Embryonic facial prominence (tissue), 1 donor: Measurements from ENCODE around the gene KLHDC7B.
"Not testable (repeated sequence)": the region's sequence is repeated elsewhere in the genome, so short reads cannot be mapped to it uniquely, and the experiment has no call there.

Experiments
- DNase-seq: peaks from one replicate; pipeline ENCODE4 v3.0.0-alpha.2; 2016; ENCODE audit errors: extremely low spot score

KLHDC7B gene

DNA sequence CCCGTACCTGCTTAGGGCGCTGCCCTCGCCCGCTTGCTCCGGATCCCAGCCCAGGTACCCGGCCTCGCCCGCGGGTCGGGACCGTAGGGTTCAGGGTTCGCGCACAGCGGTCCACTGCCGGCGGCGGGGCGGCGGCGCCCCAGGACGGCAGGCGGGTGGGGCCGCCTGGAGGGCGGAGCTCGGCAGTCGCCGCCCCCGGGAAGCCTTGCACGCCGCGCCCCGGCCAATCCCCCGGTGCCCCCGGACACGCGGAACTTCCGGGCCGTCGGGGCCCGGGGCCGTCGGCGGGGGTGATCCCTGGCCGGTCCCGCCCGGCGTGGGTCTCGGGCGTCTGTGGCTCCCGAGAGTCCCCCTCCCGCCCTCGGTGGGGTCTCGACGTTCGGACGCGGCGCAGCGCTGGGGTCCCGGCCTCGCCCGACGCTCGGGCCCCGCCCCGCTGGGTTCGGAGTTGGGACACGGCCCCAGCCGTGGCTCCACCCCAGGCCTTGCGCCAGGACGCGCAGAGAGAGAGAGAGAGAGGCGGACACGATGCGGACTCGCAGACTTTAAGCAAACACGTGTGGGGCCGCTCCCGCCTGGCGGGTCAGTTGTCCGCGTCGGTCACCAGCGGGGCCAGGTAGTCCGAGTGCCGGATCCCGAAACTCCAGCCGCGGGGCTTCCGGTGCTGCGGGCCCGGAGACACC, 15.7 kb upstream of the KLHDC7B start, which contains the start of gene TYMP:
TSS of gene TYMP (minus strand) at position 116 of the 683 bp plus-strand sequence. CDS start 303 bp downstream, outside the sequence.
- no peak for DNase-seq

GRCh38 chr22:50530580-50530876, 15.2 kb upstream of the KLHDC7B start:
- no peak for DNase-seq

DNA sequence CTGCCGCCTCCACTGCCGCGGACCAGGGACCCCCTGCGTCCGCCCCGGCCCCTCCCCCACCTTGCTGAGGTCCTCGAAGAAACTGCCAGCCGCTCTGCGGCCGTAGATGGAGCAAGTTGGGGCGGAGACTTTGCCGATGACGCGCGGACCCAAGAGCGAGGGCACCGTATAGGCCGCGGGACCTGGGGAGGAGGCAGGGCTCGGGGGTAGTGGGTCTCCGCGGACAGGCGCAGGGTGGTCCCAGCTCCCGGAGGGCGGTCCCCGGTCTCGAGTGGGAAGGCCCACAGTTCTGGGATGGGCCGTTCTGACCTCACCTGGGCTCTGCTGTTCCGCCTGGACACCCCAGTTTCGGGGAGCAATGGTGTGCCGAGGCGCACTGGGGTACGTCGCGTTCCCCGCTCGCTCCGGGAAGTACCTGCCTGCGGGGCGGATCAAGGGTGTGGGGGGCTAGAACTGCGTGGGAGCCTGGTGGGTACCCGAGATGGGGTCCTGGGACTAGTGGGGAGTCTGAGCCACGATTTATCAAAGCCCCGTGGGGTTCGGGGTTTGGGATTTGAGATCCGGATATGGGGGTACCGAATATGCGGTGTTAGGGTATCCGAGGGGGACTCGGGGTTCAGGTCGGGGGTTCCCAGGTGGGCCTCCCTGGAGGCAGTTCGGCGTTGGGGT, 14.7 kb upstream of the KLHDC7B start:
- DNase-seq, result no peak

DNA sequence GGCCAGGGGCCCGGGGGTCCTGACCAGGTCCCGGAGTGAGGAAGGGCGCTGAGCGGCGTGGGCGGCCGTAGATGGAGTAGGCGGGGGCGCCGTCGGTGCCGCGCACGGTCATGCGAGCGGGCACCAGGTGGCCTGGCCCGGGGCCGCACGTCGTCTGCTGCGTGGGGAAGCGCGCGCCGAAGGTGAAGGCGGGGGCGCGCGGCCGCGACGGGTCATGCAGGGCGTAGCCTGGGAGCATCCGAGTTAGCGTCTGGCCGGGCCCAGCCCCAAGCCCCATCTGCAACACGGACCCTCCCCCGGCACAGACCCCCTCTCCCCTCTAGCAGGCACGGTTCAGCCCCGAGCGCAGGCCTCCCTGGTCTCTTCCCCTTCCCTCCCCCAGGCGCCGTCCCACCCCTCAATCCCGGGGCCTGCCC, 14.1 kb upstream of the KLHDC7B start:
- no peak for DNase-seq

DNA sequence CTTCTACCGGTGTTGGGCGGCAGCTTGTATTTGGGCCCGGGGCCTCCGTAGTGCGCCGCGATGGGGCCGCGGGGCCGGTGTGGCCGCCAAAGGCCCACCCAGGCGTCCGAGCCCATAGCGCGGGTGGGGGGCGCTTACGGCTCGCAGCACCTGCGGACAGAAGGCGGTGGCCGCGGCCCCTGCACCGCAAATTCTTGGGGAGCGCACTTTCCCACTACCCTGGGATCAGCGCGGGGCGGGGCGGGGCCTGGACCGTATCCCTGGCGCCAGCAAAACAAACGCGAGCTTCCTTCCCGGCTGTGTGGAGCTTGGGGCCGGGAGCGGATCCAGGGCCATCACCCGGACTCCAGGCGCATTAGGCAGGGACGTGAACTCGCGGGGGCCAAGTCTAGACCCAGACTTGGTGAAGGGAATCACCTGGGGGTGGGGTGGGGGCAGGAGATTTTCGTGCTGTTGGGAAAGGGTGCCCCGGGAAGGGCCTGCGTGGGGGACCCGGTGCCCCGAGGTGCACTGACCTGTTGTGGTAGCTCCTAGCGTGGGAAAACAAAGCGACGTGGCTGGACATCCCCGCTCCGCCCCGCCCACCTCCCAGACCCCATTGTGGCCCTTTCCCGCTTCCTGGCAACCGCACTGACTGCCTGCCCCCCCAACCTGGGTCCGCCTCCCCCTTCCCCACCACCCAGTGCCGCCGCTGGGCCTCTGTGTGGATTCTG, 13.6 kb upstream of the KLHDC7B start:
- DNase-seq, result no peak

DNA sequence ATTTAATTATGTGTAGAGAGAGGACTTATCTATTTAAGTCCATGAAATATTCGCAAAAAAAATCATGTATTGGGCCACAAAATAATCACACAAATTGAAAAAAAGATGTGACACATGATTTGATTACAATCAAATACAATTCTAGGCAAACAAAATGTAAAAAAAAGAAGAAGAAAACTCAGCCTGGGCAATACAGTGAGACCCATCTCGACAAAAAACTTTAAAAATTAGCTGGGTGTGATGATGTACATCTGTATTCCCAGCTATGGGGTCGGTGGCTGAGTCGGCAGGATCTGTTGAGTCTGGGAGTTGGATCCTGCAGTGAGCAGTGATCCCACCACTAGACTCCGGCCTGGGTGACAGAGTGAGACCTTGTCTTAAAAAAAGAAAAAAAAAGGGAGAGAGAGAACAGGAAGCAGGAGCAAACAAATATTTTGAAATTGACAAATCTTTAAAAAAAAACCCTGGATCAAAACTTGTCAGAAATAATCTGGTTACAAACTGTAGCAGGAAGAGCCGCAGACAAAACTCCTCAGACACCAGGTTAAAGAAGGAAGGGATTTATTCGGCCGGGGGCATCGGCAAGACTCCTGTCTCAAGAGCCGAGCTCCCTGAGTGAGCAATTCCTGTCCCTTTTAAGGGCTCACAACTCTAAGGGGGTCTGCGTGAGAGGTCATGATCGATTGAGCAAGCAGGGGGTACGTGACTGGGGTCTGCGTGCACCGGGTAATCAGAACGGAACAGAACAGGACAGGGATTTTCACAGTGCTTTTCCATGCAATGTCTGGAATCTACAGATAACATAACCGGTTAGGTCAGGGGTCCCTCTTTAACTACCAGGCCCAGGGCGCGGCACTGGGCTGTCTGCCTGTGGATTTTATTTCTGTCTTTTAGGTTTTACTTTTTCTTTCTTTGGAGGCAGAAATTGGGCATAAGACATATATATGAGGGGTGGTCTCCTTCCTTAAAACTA, 12.6 kb upstream of the KLHDC7B start:
- no peak for DNase-seq

DNA sequence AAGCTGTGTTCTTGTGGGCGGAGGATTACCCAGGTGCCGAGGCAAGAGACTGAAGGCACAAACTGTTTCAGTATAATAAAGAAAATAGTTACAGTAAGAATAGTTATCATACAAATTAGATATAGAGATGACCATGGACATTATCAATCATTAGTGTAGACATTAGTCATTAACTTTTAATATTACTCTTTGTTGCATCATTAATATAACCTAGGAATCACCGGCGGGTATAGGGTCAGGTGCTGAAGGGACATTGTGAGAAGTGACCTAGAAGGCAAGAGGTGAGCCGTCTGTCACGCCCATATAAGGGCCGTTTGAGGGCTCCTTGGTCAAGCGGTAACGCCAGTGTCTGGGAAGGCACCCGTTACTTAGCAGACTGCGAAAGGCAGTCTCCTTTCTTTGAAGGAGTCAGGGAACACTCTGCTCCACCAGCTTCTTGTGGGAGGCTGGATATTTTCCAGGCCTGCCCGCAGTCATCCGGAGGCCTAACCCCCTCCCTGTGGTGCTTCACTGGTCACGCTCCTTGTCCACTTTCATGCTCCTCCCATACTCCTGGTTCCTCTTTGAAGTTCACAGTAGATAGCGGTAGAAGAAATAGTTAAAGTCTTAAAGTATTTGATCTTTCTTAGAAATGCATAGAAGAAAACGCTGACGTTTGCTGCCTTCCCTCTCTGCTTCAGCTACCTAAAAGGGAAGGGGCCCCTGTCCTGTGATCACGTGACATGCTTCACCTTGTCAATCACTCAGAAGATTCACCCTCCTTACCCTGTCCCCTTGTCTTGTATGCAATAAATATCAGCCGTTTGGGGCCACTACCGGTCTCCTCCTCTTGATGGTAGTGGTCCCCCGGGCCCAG, 11.6 kb upstream of the KLHDC7B start:
- DNase-seq, result not testable (repeated sequence)

GRCh38 chr22:50535113-50535512, 10.6 kb upstream of the KLHDC7B start:
- DNase-seq, result no peak

DNA sequence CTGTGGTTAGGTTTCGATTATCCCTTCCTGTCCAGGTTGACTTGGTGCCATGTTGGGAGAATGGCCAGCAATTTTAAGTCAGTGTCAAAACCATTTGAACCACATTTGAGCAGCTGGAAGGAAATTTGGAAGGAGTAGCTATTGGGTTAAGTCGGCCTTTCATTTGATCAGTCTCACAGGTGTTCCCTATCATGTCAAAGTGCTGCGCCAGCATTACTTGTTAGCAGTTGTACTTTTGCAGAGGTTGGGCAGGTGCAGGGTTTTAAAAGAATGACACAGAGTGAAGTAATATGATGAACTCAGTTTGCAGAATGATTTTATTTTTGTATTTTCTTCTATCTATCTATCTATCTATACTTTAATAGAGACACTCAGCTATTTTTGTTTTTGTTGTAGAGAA, 9.5 kb upstream of the KLHDC7B start:
- no peak for DNase-seq

- no peak for DNase-seq
Measured at GRCh38 chr22:50537765-50538164, 7.9 kb upstream of the KLHDC7B start.

GRCh38 chr22:50540381-50540780, 5.3 kb upstream of the KLHDC7B start:
- DNase-seq, result no peak

GRCh38 chr22:50541667-50542026, 4.1 kb upstream of the KLHDC7B start:
- DNase-seq, result not testable (repeated sequence)

DNA sequence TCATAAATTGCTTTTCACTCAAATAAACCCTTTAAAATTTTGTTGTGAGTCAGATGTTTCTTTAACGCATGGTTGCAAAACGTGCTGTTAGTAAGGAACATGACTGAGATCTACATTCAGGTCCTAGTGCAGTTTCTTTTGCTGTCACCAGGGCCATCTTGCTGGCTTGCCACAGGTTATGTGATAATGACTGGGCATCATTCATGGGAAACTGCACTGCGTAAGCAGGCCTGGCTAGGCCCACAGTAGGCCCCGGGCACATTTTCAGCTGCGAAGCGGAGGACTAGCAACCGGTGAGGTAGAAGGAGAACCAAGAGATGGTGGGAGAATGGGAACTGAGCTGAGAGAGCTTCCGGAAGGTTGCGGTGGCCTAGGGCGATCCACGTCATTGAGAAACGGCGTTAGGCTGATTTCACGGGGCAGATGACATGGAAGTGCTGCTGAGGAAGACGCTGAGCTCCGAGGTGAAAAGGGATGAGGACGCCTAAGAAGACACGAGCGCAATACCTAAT, 3.2 kb upstream of the KLHDC7B start:
- no peak for DNase-seq

DNA sequence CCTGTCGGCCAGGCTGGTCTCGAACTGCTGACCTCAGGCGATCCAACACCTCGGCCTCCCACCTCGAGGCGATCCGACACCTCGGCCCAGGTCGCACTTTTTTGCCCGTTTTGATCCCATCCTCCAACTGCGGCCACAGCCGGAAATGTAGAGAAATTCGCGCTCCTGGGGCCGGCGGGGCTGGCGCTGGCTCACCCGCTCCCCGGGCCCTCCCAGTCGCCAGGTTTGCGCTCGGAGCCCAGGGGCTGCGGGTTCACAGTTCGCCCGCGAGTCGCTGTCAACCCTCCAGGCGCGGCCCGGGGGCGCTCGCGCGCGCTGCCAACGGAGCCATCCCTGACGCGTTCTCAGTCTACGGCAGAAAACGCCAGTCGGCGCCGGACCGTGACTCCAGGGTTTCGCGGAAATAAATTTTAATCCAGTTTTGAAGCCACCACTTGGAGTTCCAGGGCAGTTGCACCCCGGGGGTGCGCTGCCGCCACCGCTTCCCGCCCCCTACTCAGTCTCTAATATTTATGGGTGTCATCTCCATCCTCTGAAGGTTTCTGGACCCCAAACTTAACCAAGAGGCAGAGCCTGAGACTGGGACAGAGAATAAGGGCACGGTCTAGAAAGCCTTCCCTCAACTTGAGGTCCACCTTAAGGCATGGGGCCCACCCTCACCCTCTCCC, 1.5 kb upstream of the KLHDC7B start:
- no peak for DNase-seq

GRCh38 chr22:50544746-50545253, 899 bp upstream of the KLHDC7B start:
- DNase-seq, result no peak

- no peak for DNase-seq
Measured at GRCh38 chr22:50546326-50547262, 895 bp downstream of the KLHDC7B start.

DNA sequence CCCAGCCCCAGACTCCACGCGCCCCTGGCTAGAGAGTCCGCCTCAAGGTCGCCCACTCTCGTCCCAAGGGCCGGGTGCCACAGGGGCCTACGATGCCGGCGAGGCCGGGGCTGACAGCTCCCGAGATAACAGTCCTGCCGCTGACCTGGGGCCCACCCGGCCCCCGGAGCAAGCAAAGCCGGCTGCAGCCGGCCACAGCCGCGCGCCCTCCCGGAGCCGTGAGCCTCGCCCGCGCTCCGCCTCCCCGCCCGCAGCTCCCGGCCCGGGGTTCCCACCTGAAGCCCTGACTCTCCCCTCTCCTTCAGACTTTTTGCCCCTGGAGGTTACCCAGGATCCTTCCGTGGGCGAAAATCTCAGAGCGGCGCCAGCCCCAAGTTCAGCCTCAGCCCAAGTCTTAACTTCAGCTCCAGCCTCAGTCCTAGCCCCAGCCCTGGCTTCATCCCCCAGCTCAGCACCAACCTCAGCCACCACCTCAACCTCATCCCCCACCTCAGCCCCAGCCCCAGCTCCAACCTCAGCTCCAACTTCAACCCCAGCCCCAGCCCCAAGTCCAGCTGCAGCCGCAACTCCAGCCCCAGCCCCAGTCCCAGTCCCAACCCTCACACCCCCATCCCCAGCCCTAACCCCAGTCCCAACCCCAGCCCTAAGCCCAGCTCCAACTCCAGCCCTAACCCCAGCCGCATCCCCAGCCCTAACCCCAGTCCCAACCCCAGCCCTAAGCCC, 1.7 kb downstream of the KLHDC7B start:
- no peak for DNase-seq
